ENCODE results near the gene ZSWIM1. TPM values are rescaled to one million over a fixed set of nuclear protein-coding genes. Genes with fewer than 3 reads are reported as not detected.
A peak's percentile ranks its signal among the peaks of the same experiment; 100 is the strongest.
"Not testable (repeated sequence)": the region's sequence is repeated elsewhere in the genome, so short reads cannot be mapped to it uniquely, and the experiment has no call there.

The ZSWIM1 gene
- total RNA-seq, 1 donor from 2014 or later, result 5.4 TPM

GRCh38 chr20:45890077-45890984 is 9.3 kb downstream of the ZSWIM1 start:
- peak; percentile 95 for DNase-seq

- peak; percentile 94 for DNase-seq
These were observed 10.3 kb downstream of the ZSWIM1 start, which contains the start of the genes CTSA and NEURL2 for GRCh38 chr20:45890985-45891983. Gene CTSA, plus strand, starts transcription at chr20:45891335. Its CDS starts 234 bp downstream, at chr20:45891569. Gene NEURL2, minus strand, starts transcription at chr20:45891208. Its CDS starts 217 bp downstream, at chr20:45890991.

GRCh38 chr20:45892049-45892825 is 11.2 kb downstream of the ZSWIM1 start:
- peak; percentile 42 for DNase-seq

GRCh38 chr20:45892828-45893500 is 11.9 kb downstream of the ZSWIM1 start:
- DNase-seq, result no peak

GRCh38 chr20:45893831-45894230 is 12.8 kb downstream of the ZSWIM1 start:
- no peak for DNase-seq

- DNase-seq, result no peak
These were observed 13.8 kb downstream of the ZSWIM1 start for GRCh38 chr20:45894797-45895196.

GRCh38 chr20:45896641-45897161 is 15.7 kb downstream of the ZSWIM1 start:
- no peak for DNase-seq

GRCh38 chr20:45897289-45897688 is 16.3 kb downstream of the ZSWIM1 start:
- no peak for DNase-seq

GRCh38 chr20:45897692-45898091 is 16.7 kb downstream of the ZSWIM1 start:
- DNase-seq, result no peak

GRCh38 chr20:45898285-45898684 is 17.3 kb downstream of the ZSWIM1 start:
- DNase-seq, result no peak

- DNase-seq, result no peak
These were observed 18.2 kb downstream of the ZSWIM1 start for GRCh38 chr20:45899046-45899835.

- DNase-seq, result not testable (repeated sequence)
These were observed 20.3 kb downstream of the ZSWIM1 start for GRCh38 chr20:45901332-45901731.

- DNase-seq, result no peak
These were observed 21.2 kb downstream of the ZSWIM1 start for GRCh38 chr20:45902199-45902701.

GRCh38 chr20:45904583-45905504 is 23.8 kb downstream of the ZSWIM1 start:
- DNase-seq, result no peak

- DNase-seq, result no peak
These were observed 24.6 kb downstream of the ZSWIM1 start for GRCh38 chr20:45905505-45906079.

- no peak for DNase-seq
These were observed 26.4 kb downstream of the ZSWIM1 start for GRCh38 chr20:45907219-45907948.

GRCh38 chr20:45908084-45908483 is 27.1 kb downstream of the ZSWIM1 start:
- no peak for DNase-seq

GRCh38 chr20:45909336-45909808 is 28.3 kb downstream of the ZSWIM1 start:
- no peak for DNase-seq

All from dermis blood vessel endothelial cell (primary cell).